Measurements from ENCODE around the gene MT1X.

- TF ChIP-seq CTCF (IDR thresholded peaks at IDR 0.05) (no peak), CEBPB (IDR thresholded peaks at IDR 0.05) (no peak), EP300 (IDR thresholded peaks at IDR 0.05) (no peak), MYC (IDR thresholded peaks at IDR 0.05; ENCODE audit: borderline replicate concordance, low read length) (no peak), SMC3 (IDR thresholded peaks at IDR 0.05) (no peak), REST (IDR thresholded peaks at IDR 0.05) (no peak), CBX8 (IDR thresholded peaks at IDR 0.05) (no peak), NR3C1 (IDR thresholded peaks at IDR 0.05) (no peak), POLR2A (IDR thresholded peaks at IDR 0.05; ENCODE audit: low read length) (no peak), USF2 (IDR thresholded peaks at IDR 0.05) (peak; percentile 78), ZSCAN20 (CRISPR knock-in tag; IDR thresholded peaks at IDR 0.05) (no peak), POLR2AphosphoS2 (conservative IDR thresholded peaks at IDR 0.05; ENCODE audit: low read length) (no peak), E2F6 (IDR thresholded peaks at IDR 0.05; ENCODE audit: borderline replicate concordance, low read depth) (no peak), EHMT2 (IDR thresholded peaks at IDR 0.05; ENCODE audit: low read depth) (no peak)
Measured at GRCh38 chr16:56691885-56692284, 9.6 kb downstream of the MT1X start.
